MG63 (cell line): Measurements from ENCODE around the gene TMEM178B. TPM values are rescaled to one million over a fixed set of nuclear protein-coding genes. Genes with fewer than 3 reads are reported as not detected.

Experiments used
- DNase-seq: peaks from one replicate; pipeline ENCODE4 v3.0.0-alpha.2; 2020
- H3K27me3 ChIP-seq: fragments of 250-450 bp; sonication (Bioruptor Pico); 2 replicates; pipeline ENCODE4 v1.5.1; 2020; ENCODE audit warnings: mild to moderate bottlenecking, moderate library complexity
- H3K36me3 ChIP-seq: fragments of 250-450 bp; sonication (Bioruptor Pico); 2 replicates; pipeline ENCODE4 v1.5.1; 2020; ENCODE audit warnings: mild to moderate bottlenecking, moderate library complexity
- H3K4me3 ChIP-seq: fragments of 250-450 bp; sonication (Bioruptor Pico); 2 replicates; pipeline ENCODE4 v1.5.1; 2020; ENCODE audit warnings: mild to moderate bottlenecking, moderate library complexity
- H3K9me3 ChIP-seq: fragments of 250-450 bp; sonication (Bioruptor Pico); 2 replicates; pipeline ENCODE4 v1.5.1; 2020; ENCODE audit warnings: mild to moderate bottlenecking, moderate library complexity
- total RNA-seq: library from RNA; depleted of rRNA; stranded (reverse); fragments of >200 nt; shearing (Covaris generic); gene quantifications from 2 replicates; pipeline ENCODE4 v1.2.3, GENCODE V29; 2014; ENCODE audit warnings: low replicate concordance

Gene TMEM178B
- total RNA-seq, 1 experiment from 2014 or later, result 0.10 TPM

DNA sequence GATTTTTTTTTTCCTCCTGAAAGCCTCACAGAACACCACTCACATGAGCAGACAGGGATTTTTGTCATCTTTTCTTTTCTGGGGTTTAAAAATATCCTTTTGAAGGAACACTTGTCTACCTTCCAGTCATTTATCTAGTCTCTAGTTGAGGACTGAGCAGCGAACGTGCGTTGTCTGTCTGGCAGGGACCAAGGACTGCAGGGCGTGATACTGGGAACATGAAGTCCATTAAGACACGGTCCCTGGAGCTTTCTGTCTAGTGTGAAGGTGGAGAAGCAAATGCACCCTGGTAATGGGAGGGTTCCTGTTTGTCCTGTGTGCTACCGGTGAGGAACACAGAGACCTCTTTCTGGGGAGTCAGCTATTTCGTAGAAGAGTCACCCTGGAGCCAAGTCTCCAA, 207.4 kb downstream of the TMEM178B start:
- Histone ChIP-seq H3K36me3 (no peaks in the 10 kb centered on the region), H3K4me3 (no peak overlapping the region), H3K9me3 (no peaks in the 10 kb centered on the region), H3K27me3 (no peaks in the 10 kb centered on the region)
- DNase-seq, result no peak

DNA sequence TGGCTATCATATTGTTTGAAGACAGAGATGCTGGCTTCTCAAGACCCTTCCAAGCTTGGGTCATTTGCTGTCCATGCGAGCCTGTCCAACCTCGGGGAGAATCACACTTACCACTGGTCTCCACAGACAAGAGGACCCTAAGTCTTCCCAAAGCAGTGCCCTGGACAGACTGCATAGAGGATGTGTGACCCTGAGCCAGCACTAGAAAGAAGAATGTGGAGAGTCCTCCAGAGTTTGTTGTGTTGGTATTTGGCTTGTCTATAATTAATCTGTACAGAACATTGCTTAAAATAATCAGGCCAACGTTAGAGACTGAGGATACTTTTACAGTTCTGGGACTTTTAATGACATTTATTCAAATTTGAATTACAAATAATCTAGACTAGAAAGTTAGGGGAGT, 212.7 kb downstream of the TMEM178B start:
- H3K36me3 ChIP-seq, result no peaks in the 10 kb centered on the region
- H3K9me3 ChIP-seq, result no peaks in the 10 kb centered on the region
- H3K4me3 ChIP-seq, result no peak overlapping the region
- H3K27me3 ChIP-seq, result no peaks in the 10 kb centered on the region
- no peak for DNase-seq

DNA sequence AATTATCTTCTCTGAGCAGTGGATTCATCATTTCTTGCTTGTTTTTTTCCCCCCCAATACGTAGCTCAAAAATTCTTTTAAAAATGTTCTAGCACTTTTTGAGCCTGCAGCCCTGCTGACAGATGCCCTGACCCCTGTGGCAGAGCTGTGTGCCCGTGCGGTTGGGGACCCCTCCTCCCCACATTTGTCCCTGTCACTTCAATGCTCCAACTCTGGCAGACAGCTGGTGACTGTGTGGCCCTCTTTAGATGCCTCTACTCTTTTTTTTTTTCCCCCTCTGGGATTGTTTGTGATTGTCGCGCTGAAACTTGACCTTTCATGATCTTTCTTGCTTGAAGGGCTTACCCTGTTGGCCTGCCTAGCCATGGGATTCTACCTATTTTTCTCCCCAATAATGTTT, 214.1 kb downstream of the TMEM178B start:
- DNase-seq, result no peak
- Histone ChIP-seq H3K4me3 (no peak overlapping the region), H3K27me3 (no peaks in the 10 kb centered on the region), H3K36me3 (no peaks in the 10 kb centered on the region), H3K9me3 (no peaks in the 10 kb centered on the region)

DNA sequence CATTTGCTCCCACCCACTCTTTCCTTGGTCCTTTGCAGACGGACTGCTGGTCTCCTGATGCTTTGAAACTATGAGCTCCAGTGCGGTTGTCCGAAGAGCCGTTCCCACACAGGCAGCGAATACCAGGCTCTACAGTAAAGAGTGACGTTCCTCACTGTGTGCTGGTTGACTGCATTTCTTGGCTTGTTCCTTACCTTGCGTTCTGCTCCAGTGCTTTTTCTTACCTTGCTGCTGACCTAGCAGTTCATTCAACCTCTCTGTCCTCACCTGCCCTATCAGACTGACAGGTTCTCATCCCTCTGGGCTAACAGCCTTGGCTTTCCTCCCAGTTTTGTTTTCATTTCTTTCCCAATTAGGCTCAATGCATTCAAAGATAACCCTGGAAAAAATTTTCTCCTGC, 214.8 kb downstream of the TMEM178B start:
- no peaks in the 10 kb centered on the region for H3K9me3 ChIP-seq
- no peak overlapping the region for H3K4me3 ChIP-seq
- H3K36me3 ChIP-seq, result no peaks in the 10 kb centered on the region
- no peak for DNase-seq
- no peaks in the 10 kb centered on the region for H3K27me3 ChIP-seq

DNA sequence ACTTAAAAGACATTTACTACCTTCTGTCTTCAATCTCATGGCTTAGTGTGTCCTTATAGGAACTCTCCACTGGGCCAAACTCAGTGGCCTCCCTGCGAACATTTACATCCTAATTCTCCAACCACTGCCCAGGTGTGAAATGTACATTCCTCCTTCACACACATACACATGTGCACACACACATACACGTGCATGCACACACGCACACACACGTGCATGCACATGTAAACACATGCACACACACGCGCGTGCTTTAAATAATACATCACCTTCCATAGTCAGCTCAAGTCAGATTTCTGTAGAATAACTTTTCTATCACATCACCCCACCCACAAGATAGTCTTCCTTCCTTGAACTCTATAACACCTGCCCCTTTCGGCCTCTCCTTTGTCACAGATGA, 216.5 kb downstream of the TMEM178B start:
- Histone ChIP-seq H3K4me3 (no peak overlapping the region), H3K36me3 (no peaks in the 10 kb centered on the region), H3K9me3 (no peaks in the 10 kb centered on the region), H3K27me3 (no peaks in the 10 kb centered on the region)
- DNase-seq, result no peak

DNA sequence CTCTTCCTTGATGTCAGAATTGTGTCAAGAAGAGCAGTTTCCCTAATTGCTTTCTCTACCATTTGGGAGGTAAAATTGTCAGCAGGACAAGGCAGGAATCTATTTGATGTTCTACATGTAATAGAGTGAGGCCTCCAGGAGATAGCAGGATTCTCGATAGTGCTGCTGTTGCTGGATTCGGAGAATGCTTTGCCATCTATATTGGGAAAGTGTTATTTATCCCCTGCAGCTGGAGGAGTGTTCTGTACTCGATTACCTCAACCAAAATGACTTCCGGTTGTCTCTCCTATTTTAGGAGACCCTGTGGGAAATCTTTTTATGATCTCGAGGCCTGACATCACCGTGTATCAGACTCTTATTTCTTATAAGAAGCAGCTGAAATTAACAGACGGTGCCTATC, 217.1 kb downstream of the TMEM178B start:
- Histone ChIP-seq H3K9me3 (no peaks in the 10 kb centered on the region), H3K4me3 (no peak overlapping the region), H3K27me3 (no peaks in the 10 kb centered on the region), H3K36me3 (no peaks in the 10 kb centered on the region)
- no peak for DNase-seq

DNA sequence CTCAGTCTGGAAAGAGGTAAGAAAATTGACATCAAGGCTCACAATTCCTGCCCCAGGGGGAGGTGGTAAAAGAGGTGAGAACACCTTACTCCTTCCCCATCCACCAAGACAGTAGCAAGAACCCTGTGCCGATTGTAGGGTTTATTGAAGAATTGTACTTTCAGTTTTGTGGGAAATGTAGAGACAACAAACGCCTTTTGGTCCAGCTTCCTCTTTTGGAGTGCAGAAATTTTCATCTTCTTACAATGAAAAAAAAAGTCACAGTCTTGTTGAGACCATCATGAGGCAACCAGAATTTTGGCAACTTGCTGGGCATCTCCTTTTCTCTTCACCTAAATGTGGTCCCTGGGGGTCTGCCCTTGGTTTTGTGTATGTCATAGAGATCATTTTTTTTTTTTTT, 217.7 kb downstream of the TMEM178B start:
- H3K27me3 ChIP-seq, result no peaks in the 10 kb centered on the region
- no peak for DNase-seq
- no peak overlapping the region for H3K4me3 ChIP-seq
- H3K9me3 ChIP-seq, result no peaks in the 10 kb centered on the region
- H3K36me3 ChIP-seq, result no peaks in the 10 kb centered on the region

DNA sequence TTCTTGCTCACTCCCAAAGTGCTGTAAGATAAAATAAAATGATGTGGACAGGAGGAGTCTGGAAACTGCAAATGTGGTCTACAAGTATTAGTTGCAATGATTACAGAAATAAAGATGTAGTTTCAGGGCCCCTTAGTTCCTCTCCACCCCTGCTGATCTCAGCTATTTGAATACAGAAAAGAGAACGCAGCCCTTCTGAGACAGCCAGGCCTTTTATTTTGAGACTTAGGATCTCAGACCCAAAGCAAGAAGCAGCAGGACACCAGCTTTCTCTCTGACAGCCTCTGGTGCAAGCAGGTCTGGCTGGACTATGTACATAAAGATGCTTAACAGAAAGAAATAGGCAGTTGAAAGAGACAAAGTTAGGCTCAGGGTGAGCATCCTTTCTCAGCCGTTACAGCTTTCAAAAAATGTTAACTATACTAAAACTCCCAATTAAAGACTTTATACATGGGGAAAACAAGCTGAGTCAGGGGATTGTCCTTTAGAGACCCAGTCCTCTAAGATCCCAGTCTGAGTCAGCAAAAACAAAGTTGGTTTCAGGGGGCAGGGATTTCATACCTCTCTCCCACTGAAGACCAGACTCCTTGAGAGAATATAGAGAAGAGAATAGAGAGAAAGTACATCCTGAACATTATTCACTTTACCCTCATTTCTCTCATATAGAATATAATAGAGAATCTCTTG, 220.4 kb downstream of the TMEM178B start:
- DNase-seq, result no peak
- no peaks in the 10 kb centered on the region for H3K9me3 ChIP-seq
- no peaks in the 10 kb centered on the region for H3K27me3 ChIP-seq
- H3K4me3 ChIP-seq, result no peak overlapping the region
- no peaks in the 10 kb centered on the region for H3K36me3 ChIP-seq

DNA sequence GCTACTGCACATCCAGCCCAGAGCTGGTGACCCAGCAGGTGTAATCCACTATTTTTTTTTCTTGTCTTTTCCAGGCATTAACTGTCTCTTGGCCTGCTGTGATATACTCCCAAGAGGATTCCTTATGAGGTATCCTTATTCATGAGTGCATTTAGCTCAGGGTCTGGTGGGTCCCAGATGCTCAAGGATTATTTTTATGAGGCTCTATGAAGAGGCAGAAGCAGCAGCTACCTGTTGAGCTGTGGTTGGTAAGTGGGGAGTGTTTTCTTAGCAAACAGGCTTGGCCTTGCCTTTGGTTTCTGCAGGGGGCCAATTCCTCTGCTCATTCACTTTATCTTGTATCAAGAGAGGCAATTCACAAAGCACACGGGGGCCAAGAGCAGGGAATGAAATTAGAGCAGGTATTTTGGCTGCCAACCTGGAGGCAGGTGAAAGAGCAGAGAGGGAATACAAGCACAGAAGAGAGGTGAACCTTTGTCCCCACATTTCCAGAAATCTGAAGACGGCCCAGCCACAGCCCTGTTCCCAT, 221.6 kb downstream of the TMEM178B start:
- Histone ChIP-seq H3K9me3 (no peaks in the 10 kb centered on the region), H3K27me3 (no peaks in the 10 kb centered on the region), H3K4me3 (no peak overlapping the region), H3K36me3 (no peaks in the 10 kb centered on the region)
- no peak for DNase-seq

DNA sequence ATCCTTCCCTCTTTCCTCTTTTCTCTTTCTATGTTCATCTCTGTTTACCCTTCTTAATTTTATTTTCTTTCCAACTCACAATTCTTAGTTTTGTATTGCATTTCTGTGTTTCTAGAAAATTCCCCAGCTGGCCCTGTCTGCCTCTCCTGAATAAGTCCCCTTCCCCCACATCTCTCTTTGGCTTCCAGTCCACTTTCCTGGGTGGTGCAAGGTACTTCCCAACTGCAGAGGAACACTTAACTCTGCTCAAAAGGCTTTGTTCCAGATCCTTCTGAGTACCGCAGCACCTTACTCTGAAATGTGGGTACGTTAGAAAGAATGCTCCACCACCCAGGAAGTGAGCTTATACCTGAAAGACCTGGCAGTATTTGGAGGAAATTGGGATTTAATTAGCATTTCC, 227.0 kb downstream of the TMEM178B start:
- Histone ChIP-seq H3K9me3 (no peaks in the 10 kb centered on the region), H3K36me3 (no peaks in the 10 kb centered on the region), H3K27me3 (no peaks in the 10 kb centered on the region), H3K4me3 (no peak overlapping the region)
- no peak for DNase-seq

DNA sequence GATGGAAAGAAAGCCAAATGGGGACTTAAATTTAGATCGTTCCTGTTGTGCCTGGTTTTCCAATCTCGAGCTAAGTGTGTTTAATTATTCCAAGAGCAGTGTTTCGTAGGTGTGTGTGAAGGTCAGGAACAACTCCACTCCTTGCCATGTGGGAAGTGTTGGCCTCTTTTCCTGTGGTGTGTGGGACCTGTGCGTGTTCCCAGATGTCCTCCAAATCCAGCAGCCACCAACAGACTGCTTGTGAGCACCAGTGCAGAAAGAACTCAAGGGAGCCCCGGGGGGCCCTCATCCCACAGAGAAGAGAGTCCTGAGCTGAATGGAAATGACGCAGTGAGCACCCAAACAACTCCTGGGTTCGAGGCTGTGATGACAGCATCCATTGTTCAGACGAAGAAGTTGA, 227.7 kb downstream of the TMEM178B start:
- H3K27me3 ChIP-seq, result no peaks in the 10 kb centered on the region
- no peaks in the 10 kb centered on the region for H3K36me3 ChIP-seq
- no peak overlapping the region for H3K4me3 ChIP-seq
- no peaks in the 10 kb centered on the region for H3K9me3 ChIP-seq
- no peak for DNase-seq

DNA sequence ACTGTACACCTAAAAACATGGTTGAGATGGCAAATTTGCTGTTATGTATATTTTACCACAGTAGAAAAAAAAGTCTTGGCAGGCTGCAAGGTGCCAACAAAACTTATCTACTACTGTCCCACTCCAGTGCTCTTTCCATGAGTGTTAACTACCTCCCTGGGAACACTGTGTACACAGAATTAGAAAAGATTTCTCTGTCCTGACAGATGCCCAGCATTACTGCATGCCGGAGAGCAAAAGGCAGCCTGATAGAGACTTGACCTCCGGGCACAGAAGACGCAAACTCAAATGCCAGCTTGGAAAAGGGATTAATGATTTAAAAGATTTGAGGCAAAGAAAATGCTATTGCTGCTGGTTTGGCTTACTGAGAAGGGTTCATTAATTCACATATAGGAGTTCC, 228.8 kb downstream of the TMEM178B start:
- no peaks in the 10 kb centered on the region for H3K36me3 ChIP-seq
- H3K9me3 ChIP-seq, result no peaks in the 10 kb centered on the region
- DNase-seq, result no peak
- no peaks in the 10 kb centered on the region for H3K27me3 ChIP-seq
- no peak overlapping the region for H3K4me3 ChIP-seq

DNA sequence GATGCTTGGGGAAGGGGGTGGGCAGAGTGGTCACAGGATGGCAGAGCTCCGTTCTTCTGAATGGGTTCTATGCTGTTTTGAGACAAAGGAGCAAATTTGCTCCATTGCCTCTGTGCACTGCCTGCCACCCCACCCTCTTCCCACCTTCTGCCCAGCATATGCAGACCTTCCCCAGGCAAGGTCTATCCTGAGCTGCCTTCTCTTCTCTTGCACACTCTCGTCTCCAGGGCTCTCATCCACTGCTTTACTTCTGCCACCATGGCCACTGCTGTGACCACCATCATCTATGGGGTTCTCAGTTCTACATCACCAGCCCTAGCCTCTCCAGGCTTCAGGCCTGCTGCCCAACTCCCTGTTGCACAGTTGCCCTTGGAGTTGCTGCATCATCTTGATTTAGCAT, 230.4 kb downstream of the TMEM178B start:
- no peaks in the 10 kb centered on the region for H3K9me3 ChIP-seq
- H3K27me3 ChIP-seq, result no peaks in the 10 kb centered on the region
- no peaks in the 10 kb centered on the region for H3K36me3 ChIP-seq
- DNase-seq, result no peak
- no peak overlapping the region for H3K4me3 ChIP-seq

DNA sequence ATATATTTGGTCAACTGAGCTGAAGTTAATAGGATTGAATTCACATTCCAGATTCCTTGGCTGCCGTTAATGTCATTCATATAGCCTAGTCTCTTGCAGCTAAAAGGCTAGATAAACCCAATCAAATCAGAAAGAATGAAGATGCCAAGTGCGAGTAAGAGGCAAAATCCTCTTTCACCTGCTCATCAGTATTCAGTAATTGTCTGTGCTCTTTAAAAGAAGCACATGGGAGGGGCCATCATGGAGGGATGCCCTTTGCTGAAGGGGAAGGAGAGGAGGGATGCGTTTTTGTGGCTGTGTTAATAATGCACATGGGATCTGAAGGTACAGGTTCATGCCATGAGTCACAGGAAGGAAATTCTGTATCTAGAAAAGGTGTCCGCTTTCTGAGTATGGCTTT, 232.2 kb downstream of the TMEM178B start:
- Histone ChIP-seq H3K9me3 (no peaks in the 10 kb centered on the region), H3K36me3 (no peaks in the 10 kb centered on the region), H3K4me3 (no peak overlapping the region), H3K27me3 (no peaks in the 10 kb centered on the region)
- DNase-seq, result no peak

DNA sequence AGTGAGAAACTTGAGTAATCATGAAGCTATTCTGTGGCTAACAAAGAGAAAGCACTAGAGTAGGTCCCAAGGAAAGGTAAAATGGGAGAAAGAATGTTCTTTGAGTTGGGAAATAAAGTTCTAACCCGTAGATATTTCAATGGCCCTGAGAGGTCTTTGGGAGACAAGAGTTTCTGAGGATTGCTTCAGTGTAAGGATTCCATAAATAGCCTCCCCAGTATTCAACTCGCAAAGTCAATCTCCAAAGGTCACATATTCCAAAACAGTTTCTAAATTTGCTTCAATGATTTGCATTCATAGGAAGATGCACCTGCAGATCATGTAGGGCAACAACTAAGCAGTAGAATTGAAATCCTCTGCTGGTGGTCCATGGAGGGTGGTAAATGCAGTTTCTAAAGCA, 238.5 kb downstream of the TMEM178B start:
- no peak for DNase-seq
- H3K36me3 ChIP-seq, result no peaks in the 10 kb centered on the region

DNA sequence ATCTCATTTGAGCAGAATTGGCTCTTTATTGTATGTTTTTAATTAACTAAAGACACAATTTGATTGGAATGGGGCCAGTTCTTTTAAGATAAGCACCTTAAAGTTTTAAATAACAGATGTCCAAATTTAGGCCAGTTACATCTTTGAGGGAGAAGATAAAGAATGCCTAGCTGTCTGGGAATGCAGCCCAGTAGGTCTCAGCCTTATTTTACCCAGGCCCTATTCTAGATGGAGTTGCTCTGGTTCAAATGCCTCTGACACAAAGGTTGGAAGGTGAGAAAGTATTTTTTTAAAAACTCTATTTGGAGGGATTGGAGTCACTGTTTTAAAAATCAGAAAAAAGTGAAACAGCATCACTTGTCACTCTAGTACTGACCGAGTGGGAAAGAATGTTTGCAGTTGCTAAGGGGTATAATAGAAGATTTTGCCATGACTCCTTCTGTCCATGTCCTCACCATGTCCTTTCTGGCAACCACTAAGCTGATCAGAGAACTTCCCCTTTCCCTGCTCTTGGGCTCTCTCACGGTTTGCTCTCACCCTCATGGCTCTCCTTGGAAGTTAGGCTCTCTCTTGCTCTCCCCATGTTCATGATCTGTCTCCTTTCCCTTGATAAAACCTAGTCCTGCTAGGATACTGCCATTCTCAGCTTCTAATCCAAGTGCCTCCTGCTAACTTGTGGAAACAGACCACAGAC, 239.1 kb downstream of the TMEM178B start:
- Histone ChIP-seq H3K9me3 (no peaks in the 10 kb centered on the region), H3K36me3 (no peaks in the 10 kb centered on the region), H3K4me3 (no peak overlapping the region), H3K27me3 (no peaks in the 10 kb centered on the region)
- DNase-seq, result no peak

More for the DNA sequence above, 238.5 kb downstream of the TMEM178B start:
- Histone ChIP-seq H3K9me3 (no peaks in the 10 kb centered on the region), H3K4me3 (no peak overlapping the region), H3K27me3 (no peaks in the 10 kb centered on the region)

DNA sequence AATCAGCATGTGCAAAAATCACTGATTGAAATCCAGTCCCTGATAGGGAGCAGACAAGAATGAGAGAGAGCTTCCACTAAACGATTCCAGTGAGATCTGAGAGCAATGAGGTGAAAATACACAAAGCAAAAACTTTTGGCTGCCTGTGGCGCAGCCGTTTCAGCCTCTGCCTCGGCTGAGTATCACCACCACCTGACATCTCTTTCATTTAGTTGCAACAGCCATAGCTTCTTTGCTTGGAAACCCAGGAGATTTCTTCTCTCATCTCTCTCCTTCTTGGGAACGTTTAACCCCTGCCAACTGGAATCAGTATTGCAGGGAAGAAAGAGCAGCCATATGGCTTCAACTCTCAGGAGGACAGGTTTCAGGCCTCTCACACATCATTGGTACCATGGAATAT, 240.0 kb downstream of the TMEM178B start:
- Histone ChIP-seq H3K27me3 (no peaks in the 10 kb centered on the region), H3K36me3 (no peaks in the 10 kb centered on the region), H3K4me3 (no peak overlapping the region), H3K9me3 (no peaks in the 10 kb centered on the region)
- no peak for DNase-seq

DNA sequence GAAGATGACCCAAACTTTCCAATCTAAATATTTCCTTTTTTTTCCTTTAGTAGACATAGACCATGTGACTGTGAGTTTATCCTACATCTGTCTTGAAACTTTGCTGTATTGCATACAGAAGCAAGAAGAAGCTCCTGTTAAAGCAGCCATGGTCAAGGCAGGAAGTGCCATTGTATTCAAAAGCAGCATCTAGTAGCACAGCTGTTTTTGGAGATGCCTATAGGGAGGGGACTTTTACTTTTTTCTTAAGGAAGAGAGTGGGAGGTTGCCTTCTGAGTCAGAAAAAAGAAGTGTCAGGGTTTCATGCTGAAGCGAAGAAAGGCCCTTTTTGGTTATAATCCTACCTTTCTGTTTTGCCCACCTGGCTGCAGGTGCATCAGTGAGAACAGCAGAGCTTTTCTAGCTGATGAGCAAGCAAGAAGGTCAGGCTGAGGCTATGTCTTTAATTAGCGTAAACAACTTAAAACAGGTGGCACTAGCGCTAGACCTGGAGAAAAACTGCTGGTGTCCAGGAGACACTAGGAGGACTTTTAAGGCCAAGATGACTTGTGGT, 243.2 kb downstream of the TMEM178B start:
- DNase-seq, result no peak
- no peaks in the 10 kb centered on the region for H3K36me3 ChIP-seq
- no peaks in the 10 kb centered on the region for H3K27me3 ChIP-seq
- no peak overlapping the region for H3K4me3 ChIP-seq
- no peaks in the 10 kb centered on the region for H3K9me3 ChIP-seq
